Neuronal stem cell (in vitro differentiated cells): ENCODE results near the gene STRIT1.

Experiments
- DNase-seq: peaks from one replicate; pipeline ENCODE4 v3.0.0-alpha.2; 2013; ENCODE audit warnings: low spot score
- H2AFZ ChIP-seq: one replicate; pipeline ENCODE4 v1.6.1; 2013; ENCODE audit warnings: mild to moderate bottlenecking, low read length, inconsistent platforms
- H2AK5ac ChIP-seq: 2 replicates; pipeline ENCODE4 v1.6.1; 2013; ENCODE audit warnings: low read depth, mild to moderate bottlenecking, inconsistent platforms, low read length, moderate library complexity, mixed read lengths
- H2BK120ac ChIP-seq: 2 replicates; pipeline ENCODE4 v1.6.1; 2013; ENCODE audit warnings: low read depth, mild to moderate bottlenecking, inconsistent platforms, low read length, moderate library complexity, mixed read lengths
- H2BK12ac ChIP-seq: one replicate; pipeline ENCODE4 v1.6.1; 2013; ENCODE audit warnings: low read length, inconsistent platforms
- H2BK15ac ChIP-seq: 2 replicates; pipeline ENCODE4 v1.6.1; 2013; ENCODE audit warnings: mild to moderate bottlenecking, low read length, inconsistent platforms, mixed read lengths
- H2BK5ac ChIP-seq: one replicate; pipeline ENCODE4 v1.6.1; 2013; ENCODE audit warnings: inconsistent platforms, mild to moderate bottlenecking, low read length, moderate library complexity
- H3K14ac ChIP-seq: one replicate; pipeline ENCODE4 v1.6.1; 2013; ENCODE audit warnings: low read length, inconsistent platforms
- H3K18ac ChIP-seq: 2 replicates; pipeline ENCODE4 v1.6.1; 2013; ENCODE audit warnings: low read length, inconsistent platforms
- H3K23ac ChIP-seq: 2 replicates; pipeline ENCODE4 v1.6.1; 2013; ENCODE audit warnings: low read depth, mild to moderate bottlenecking, mixed read lengths, low read length, inconsistent platforms; ENCODE audit not compliant: poor library complexity
- H3K27ac ChIP-seq: replicated peaks from 3 replicates; pipeline ENCODE4 v1.5.1; 2013; ENCODE audit warnings: low read length, inconsistent platforms
- H3K27me3 ChIP-seq, 3 experiments: 2 replicates each; pipeline ENCODE4 v1.6.1; 2013; ENCODE audit warnings: low read length in 3 of 3, mild to moderate bottlenecking in 2 of 3, inconsistent platforms in 1 of 3, low read depth in 1 of 3, mixed read lengths in 1 of 3, moderate library complexity in 1 of 3; ENCODE audit not compliant: control insufficient read depth in 3 of 3, insufficient read depth in 3 of 3
- H3K36me3 ChIP-seq, 2 donors: replicated peaks in 1 of 2; 2 replicates each; pipeline ENCODE4 v1.6.1; 2013; ENCODE audit warnings: low read length in 2 of 2; ENCODE audit not compliant: control insufficient read depth in 2 of 2, insufficient read depth in 2 of 2
- H3K4ac ChIP-seq: 2 replicates; pipeline ENCODE4 v1.6.1; 2013; ENCODE audit warnings: inconsistent platforms, mild to moderate bottlenecking, low read length, moderate library complexity
- H3K4me1 ChIP-seq, 2 donors: 1 replicate in 1 of 2; 2 replicates in 1 of 2; pipeline ENCODE4 v1.6.1; 2013; ENCODE audit warnings: low read length in 2 of 2, low read depth in 1 of 2; ENCODE audit not compliant: control insufficient read depth in 2 of 2, insufficient read depth in 1 of 2
- H3K4me2 ChIP-seq: one replicate; pipeline ENCODE4 v1.6.1; 2013; ENCODE audit warnings: mild to moderate bottlenecking, low read length, inconsistent platforms; ENCODE audit not compliant: insufficient read depth, poor library complexity, severe bottlenecking
- H3K4me3 ChIP-seq, 2 donors: 2 replicates each; pipeline ENCODE4 v1.5.1; 2013; ENCODE audit warnings: low read length in 2 of 2, mild to moderate bottlenecking in 2 of 2, inconsistent platforms in 1 of 2, moderate library complexity in 1 of 2
- H3K79me1 ChIP-seq: one replicate; pipeline ENCODE4 v1.6.1; 2013; ENCODE audit warnings: low read depth, mild to moderate bottlenecking, inconsistent platforms, low read length, moderate library complexity
- H3K9ac ChIP-seq: one replicate; pipeline ENCODE4 v1.6.1; 2013; ENCODE audit warnings: mild to moderate bottlenecking, low read depth, low read length, inconsistent platforms; ENCODE audit not compliant: poor library complexity
- H3K9me3 ChIP-seq, 2 donors: replicated peaks in 1 of 2; 2 replicates each; pipeline versions ENCODE3 to v1.6.1; 2013; ENCODE audit warnings: low read length in 2 of 2, mild to moderate bottlenecking in 2 of 2, inconsistent platforms in 1 of 2, low read depth in 1 of 2, mixed read lengths in 1 of 2, moderate library complexity in 1 of 2; ENCODE audit not compliant: control insufficient read depth in 2 of 2, insufficient read depth in 1 of 2
- H4K8ac ChIP-seq: one replicate; pipeline ENCODE4 v1.6.1; 2013; ENCODE audit warnings: low read depth, mild to moderate bottlenecking, inconsistent platforms, low read length, moderate library complexity
- H4K91ac ChIP-seq: one replicate; pipeline ENCODE4 v1.6.1; 2013; ENCODE audit warnings: low read length, low read depth, mild to moderate bottlenecking, inconsistent platforms; ENCODE audit not compliant: poor library complexity
- WGBS, 2 donors: extraction: QIAGEN DNeasy Blood & Tissue Kit; methylation state at CpG; one replicate each; pipeline ENCODE4 v1.1.7; 2013; ENCODE audit warnings: missing lambda C conversion rate in 2 of 2, mixed read lengths in 1 of 2; ENCODE audit not compliant: insufficient read length in 2 of 2, insufficient replicate concordance in 1 of 2; ENCODE audit errors: extremely low coverage in 2 of 2; 5-methylcytosine and 5-hydroxymethylcytosine counted together

Gene STRIT1

GRCh38 chr3:155316426-155316825, 22.9 kb upstream of the STRIT1 start:
- Histone ChIP-seq H3K9me3 (no peaks in the 10 kb centered on the region), H3K79me1 (no peaks in the 10 kb centered on the region), H3K9ac (no peak overlapping the region), H2BK5ac (no peak overlapping the region), H2BK120ac (no peak overlapping the region), H3K27ac (no peak overlapping the region), H2BK15ac (no peak overlapping the region), H3K27me3 (no peaks in the 10 kb centered on the region), H3K4ac (no peak overlapping the region), H3K14ac (no peak overlapping the region), H3K4me1 (no peaks in the 10 kb centered on the region), H3K4me2 (no peak overlapping the region), H3K23ac (no peak overlapping the region), H4K8ac (no peak overlapping the region), H2AK5ac (no peak overlapping the region), H4K91ac (no peak overlapping the region), H2BK12ac (no peak overlapping the region), H3K18ac (no peak overlapping the region), H3K4me3 (no peak overlapping the region), H3K36me3 (no peaks in the 10 kb centered on the region), H2AFZ (no peak overlapping the region)
- DNase-seq: no peak

DNA sequence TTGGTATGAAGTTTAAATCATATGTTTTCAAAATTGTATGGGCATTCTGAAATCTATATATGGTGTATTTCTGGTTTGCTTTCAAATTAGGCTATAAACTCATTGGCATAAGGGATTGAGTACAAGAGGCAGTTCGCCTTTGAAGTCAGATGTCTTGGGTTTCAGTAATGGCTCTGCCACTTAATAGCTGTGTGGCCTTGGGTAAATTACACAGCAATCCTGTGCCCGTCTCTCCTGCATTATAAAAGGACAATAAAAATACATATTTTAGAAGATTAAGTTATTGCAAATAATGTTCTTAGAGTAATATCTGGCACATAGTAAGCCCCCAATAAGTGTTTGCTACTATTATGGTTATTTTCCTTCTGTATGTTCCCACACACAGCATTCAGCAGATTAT, 20.4 kb upstream of the STRIT1 start:
- no peaks in the 10 kb centered on the region for H3K79me1 ChIP-seq
- no peak overlapping the region for H2BK12ac ChIP-seq
- no peak overlapping the region for H3K18ac ChIP-seq
- H2BK15ac ChIP-seq: no peak overlapping the region
- no peaks in the 10 kb centered on the region for H3K36me3 ChIP-seq
- H3K27me3 ChIP-seq: no peaks in the 10 kb centered on the region
- H3K14ac ChIP-seq: no peak overlapping the region
- H3K4me2 ChIP-seq: no peak overlapping the region
- H2BK120ac ChIP-seq: no peak overlapping the region
- no peak overlapping the region for H3K23ac ChIP-seq
- H4K91ac ChIP-seq: no peak overlapping the region
- no peak overlapping the region for H2AFZ ChIP-seq
- H3K9ac ChIP-seq: no peak overlapping the region
- H3K9me3 ChIP-seq: no peaks in the 10 kb centered on the region
- H4K8ac ChIP-seq: no peak overlapping the region
- DNase-seq: no peak
- H3K4ac ChIP-seq: no peak overlapping the region
- no peak overlapping the region for H3K4me3 ChIP-seq
- H3K4me1 ChIP-seq: no peaks in the 10 kb centered on the region
- H2BK5ac ChIP-seq: no peak overlapping the region
- H3K27ac ChIP-seq: no peak overlapping the region
- WGBS, 2 donors: no CpG with 5 or more reads among the region's 2 CpGs
- H2AK5ac ChIP-seq: no peak overlapping the region

GRCh38 chr3:155313300-155313699, 19.8 kb upstream of the STRIT1 start:
- no peaks in the 10 kb centered on the region for H3K9me3 ChIP-seq

DNA sequence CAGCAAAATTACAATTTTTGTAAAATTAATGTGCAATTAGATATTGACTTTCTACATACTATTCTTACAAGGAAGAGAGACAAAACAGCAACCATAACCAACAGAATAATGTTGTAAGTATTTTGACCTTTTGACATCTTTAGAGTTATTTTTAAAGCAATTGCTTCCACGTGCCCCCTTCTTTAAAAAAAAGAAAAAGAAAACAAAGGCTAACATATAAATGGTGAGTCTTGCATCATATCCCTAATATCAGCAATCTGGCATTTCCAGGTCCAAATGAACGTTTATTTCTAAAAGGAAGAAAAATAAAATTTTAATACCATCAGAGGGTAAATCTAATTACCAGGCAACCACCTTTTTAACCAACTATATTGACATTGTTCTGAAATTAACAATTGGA, 19.3 kb upstream of the STRIT1 start:
- Histone ChIP-seq H2BK120ac (no peak overlapping the region), H3K79me1 (no peaks in the 10 kb centered on the region), H3K4ac (no peak overlapping the region), H3K9me3 (no peaks in the 10 kb centered on the region), H3K14ac (no peak overlapping the region), H3K4me3 (no peak overlapping the region), H2BK12ac (no peak overlapping the region), H3K27ac (no peak overlapping the region), H4K91ac (no peak overlapping the region), H4K8ac (no peak overlapping the region), H2AK5ac (no peak overlapping the region), H2AFZ (no peak overlapping the region), H2BK15ac (no peak overlapping the region), H2BK5ac (no peak overlapping the region), H3K4me2 (no peak overlapping the region), H3K4me1 (no peaks in the 10 kb centered on the region), H3K23ac (no peak overlapping the region), H3K27me3 (no peaks in the 10 kb centered on the region), H3K18ac (no peak overlapping the region), H3K36me3 (no peaks in the 10 kb centered on the region), H3K9ac (no peak overlapping the region)
- no CpG with 5 or more reads among the region's 2 CpGs for WGBS, 2 donors
- DNase-seq: no peak

More at GRCh38 chr3:155313300-155313699, 19.8 kb upstream of the STRIT1 start:
- H4K91ac ChIP-seq: no peak overlapping the region
- no peak overlapping the region for H3K4me3 ChIP-seq
- H2BK15ac ChIP-seq: no peak overlapping the region
- H3K27ac ChIP-seq: no peak overlapping the region
- H3K4ac ChIP-seq: no peak overlapping the region
- no peak overlapping the region for H2AK5ac ChIP-seq
- no peaks in the 10 kb centered on the region for H3K27me3 ChIP-seq
- no peaks in the 10 kb centered on the region for H3K36me3 ChIP-seq
- no peak overlapping the region for H2AFZ ChIP-seq
- no peak overlapping the region for H3K4me2 ChIP-seq
- no peak overlapping the region for H2BK12ac ChIP-seq
- H3K79me1 ChIP-seq: no peaks in the 10 kb centered on the region
- H3K14ac ChIP-seq: no peak overlapping the region
- H2BK5ac ChIP-seq: no peak overlapping the region
- no peak overlapping the region for H3K18ac ChIP-seq
- no peak overlapping the region for H4K8ac ChIP-seq
- no peak overlapping the region for H2BK120ac ChIP-seq
- no peak overlapping the region for H3K23ac ChIP-seq
- no peaks in the 10 kb centered on the region for H3K4me1 ChIP-seq
- no peak overlapping the region for H3K9ac ChIP-seq
- DNase-seq: no peak
